Measurements from ENCODE around the gene ZNF423.
"Not testable (repeated sequence)": the region's sequence is repeated elsewhere in the genome, so short reads cannot be mapped to it uniquely, and the experiment has no call there.

ZNF423 gene

GRCh38 chr16:49524216-49524946, 331.5 kb downstream of the ZNF423 start:
- peak; percentile 50 for DNase-seq

- DNase-seq = no peak
Measured at GRCh38 chr16:49523435-49524159, 332.3 kb downstream of the ZNF423 start.

- no peak for DNase-seq
Measured at GRCh38 chr16:49521734-49522325, 334.1 kb downstream of the ZNF423 start.

GRCh38 chr16:49520492-49521038, 335.3 kb downstream of the ZNF423 start:
- DNase-seq = no peak

- DNase-seq = no peak
Measured at GRCh38 chr16:49519741-49520140, 336.2 kb downstream of the ZNF423 start.

- no peak for DNase-seq
Measured at GRCh38 chr16:49519008-49519656, 336.8 kb downstream of the ZNF423 start.

GRCh38 chr16:49516382-49517036, 339.4 kb downstream of the ZNF423 start:
- no peak for DNase-seq

- DNase-seq = no peak
Measured at GRCh38 chr16:49515861-49516260, 340.1 kb downstream of the ZNF423 start.

- DNase-seq = no peak
Measured at GRCh38 chr16:49515016-49515565, 340.8 kb downstream of the ZNF423 start.

GRCh38 chr16:49514073-49514980, 341.6 kb downstream of the ZNF423 start:
- no peak for DNase-seq

- DNase-seq = peak; percentile 21
Measured at GRCh38 chr16:49513040-49513439, 342.9 kb downstream of the ZNF423 start.

GRCh38 chr16:49510654-49511305, 345.1 kb downstream of the ZNF423 start:
- no peak for DNase-seq

GRCh38 chr16:49510141-49510540, 345.8 kb downstream of the ZNF423 start:
- no peak for DNase-seq

GRCh38 chr16:49506058-49507013, 349.6 kb downstream of the ZNF423 start:
- not testable (repeated sequence) for DNase-seq

GRCh38 chr16:49505556-49505955, 350.4 kb downstream of the ZNF423 start:
- DNase-seq = no peak

- no peak for DNase-seq
Measured at GRCh38 chr16:49504626-49505025, 351.3 kb downstream of the ZNF423 start.

GRCh38 chr16:49504023-49504364, 351.9 kb downstream of the ZNF423 start:
- DNase-seq = no peak

GRCh38 chr16:49503256-49504022, 352.5 kb downstream of the ZNF423 start:
- DNase-seq = no peak
